Measurements from ENCODE around the gene STRADB.
"Not testable (repeated sequence)": the region's sequence is repeated elsewhere in the genome, so short reads cannot be mapped to it uniquely, and the experiment has no call there.

The STRADB gene

GRCh38 chr2:201470821-201471731, 19.5 kb downstream of the STRADB start:
- no peak for DNase-seq

GRCh38 chr2:201471732-201472393, 20.3 kb downstream of the STRADB start:
- no peak for DNase-seq

GRCh38 chr2:201472411-201472810, 20.9 kb downstream of the STRADB start:
- no peak for DNase-seq

- no peak for DNase-seq
Measured at GRCh38 chr2:201482543-201482942, 31.0 kb downstream of the STRADB start.

DNA sequence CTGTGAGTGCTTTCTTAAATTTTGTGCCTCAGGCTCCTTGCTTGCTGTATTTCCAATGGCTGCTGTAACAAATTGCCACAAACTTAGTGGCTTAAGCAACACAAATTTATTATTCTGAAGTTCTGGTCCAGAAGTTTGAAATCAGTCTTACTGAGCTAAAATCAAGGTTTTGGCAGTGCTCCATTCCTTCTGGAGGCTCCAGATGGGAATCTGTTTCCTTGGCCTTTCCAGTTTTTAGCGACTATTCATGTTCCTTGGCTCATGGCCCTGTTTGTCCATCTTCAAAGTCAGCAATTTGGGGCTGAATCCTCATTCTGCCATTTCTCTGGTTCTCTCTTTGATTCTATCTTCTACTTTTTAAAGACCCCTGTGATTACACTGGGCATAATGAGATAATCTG, 31.8 kb downstream of the STRADB start:
- no peak for DNase-seq

- not testable (repeated sequence) for DNase-seq
Measured at GRCh38 chr2:201483758-201484157, 32.2 kb downstream of the STRADB start.

- no peak for DNase-seq
Measured at GRCh38 chr2:201484805-201485204, 33.3 kb downstream of the STRADB start.

- DNase-seq, result no peak
Measured at GRCh38 chr2:201490291-201490690, 38.8 kb downstream of the STRADB start.

GRCh38 chr2:201496785-201497184, 45.2 kb downstream of the STRADB start:
- no peak for DNase-seq

- peak; percentile 6 for DNase-seq
Measured at GRCh38 chr2:201500534-201500933, 49.0 kb downstream of the STRADB start.

DNA sequence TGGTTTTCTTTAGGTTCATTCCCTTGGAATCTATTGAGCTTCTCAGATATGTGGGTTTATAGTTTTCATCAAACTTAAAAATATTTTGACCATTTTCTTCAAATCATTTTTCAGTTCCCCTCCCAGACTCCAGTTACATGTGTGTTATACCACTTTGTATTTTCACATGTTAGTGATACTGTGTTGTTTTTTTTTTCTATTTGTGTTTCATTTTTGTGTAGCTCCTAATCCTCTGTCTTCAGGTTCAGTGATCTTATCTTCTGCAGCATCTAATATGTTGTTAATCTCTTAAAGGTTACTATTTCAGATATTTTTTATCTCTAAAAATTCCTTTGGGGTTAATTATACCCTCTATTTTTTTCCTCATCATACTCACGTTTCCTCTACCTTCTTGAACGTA, 51.2 kb downstream of the STRADB start:
- DNase-seq, result no peak

- peak; percentile 6 for DNase-seq
Measured at GRCh38 chr2:201507725-201508124, 56.2 kb downstream of the STRADB start.

DNA sequence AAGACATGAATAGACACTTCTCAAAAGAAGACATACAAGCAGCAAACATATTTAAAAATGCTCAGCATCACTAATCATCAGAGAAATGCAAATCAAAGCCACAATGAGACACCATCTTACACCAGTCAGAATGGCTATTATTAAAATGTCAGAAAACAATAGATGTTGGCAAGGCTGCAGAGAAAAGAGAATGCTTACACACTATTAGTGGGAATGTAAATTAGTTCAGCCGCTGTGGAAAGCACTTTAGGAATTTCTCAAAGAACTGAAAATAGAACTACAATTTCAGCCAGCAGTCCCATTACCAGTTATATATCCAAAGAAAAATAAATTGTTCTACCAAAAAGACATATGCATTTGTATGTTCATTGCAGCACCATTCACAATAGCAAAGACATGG, 61.7 kb downstream of the STRADB start:
- no peak for DNase-seq

DNA sequence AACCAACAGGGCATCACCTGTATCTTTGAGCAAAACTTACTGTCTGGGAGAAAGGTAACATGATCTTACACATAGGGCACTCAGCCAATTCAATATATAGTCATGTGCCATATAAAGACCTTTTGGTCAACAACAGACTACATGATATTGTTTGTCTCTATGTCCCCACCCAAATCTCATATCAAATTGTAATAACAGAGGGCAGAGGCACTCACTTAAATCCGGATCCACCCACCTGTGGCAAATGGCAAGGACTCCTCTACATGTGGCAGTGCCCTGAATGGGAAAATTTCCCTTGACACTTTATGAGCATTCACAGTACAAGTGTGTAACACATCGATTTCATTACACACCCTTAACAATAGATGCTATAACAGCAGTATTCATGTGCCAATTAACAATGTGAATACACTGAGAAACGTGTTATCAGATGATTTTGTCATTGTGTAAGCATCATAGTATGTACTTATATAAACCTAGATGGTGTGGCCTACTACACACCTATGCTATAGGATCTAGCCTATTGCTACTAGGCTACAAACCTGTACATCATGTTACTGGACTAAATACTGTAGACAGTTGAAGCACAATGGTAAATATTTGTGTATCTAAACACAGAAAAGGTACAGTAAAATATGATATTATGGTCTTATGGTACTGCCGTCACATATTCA, 64.2 kb downstream of the STRADB start:
- no peak for DNase-seq

DNA sequence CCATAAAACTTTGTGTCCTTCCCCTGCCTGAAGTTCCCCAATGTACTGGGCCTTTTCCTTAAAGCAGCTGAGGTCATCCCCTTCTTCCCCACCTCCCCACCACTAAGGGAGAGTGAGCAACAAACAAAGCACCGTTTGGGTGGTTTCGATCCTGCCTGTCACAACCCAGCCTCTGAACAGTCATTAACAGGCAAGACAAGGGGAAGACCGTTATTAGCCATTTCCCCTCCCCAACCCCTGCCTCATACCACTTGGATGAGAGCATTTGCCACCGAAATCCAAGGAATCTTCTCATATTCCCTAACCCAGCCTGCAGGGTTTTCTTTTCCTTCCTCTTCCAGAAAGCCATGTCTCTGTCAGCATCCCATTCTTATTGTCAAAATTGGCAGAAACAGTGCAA, 65.6 kb downstream of the STRADB start:
- no peak for DNase-seq

- no peak for DNase-seq
Measured at GRCh38 chr2:201520201-201520600, 68.7 kb downstream of the STRADB start.

DNA sequence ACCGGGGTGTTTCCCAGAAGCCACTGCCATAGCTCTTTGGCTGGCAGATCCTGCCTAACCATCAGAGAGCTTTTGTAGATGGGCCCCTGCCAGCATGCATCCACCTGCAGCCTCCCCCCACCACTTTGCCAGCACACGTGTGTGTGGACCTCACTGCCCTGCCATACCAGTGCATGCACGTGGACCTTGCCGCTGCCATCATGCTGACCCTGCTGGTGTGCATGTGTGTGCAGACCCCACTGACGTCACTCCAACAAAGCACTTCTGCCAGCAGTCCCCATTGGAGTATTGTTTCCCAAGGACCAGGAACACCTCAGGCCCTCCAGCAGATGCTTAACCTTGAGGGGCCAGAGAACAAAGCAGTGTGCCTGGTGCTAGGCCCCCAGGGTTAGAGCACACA, 71.4 kb downstream of the STRADB start:
- DNase-seq, result no peak

- DNase-seq, result no peak
Measured at GRCh38 chr2:201523506-201523905, 72.0 kb downstream of the STRADB start.

All from suppressor macrophage treated with lipopolysaccharide for 4 hours (primary cell).